DMS 273 (cell line): Measurements from ENCODE around the gene NSUN7.

Experiments
- DNase-seq: peaks from one replicate; lab custom pipeline; 2025; ENCODE audit not compliant: unreplicated experiment; lab: John Stamatoyannopoulos, UW

Gene NSUN7

GRCh38 chr4:40736910-40737309, 12.8 kb upstream of the NSUN7 start:
- peak; percentile 55 for DNase-seq

GRCh38 chr4:40737879-40738278, 11.9 kb upstream of the NSUN7 start:
- DNase-seq, result peak; percentile 2

GRCh38 chr4:40739347-40739746, 10.4 kb upstream of the NSUN7 start:
- no peak for DNase-seq

- no peak for DNase-seq
Measured at GRCh38 chr4:40744218-40744617, 5.5 kb upstream of the NSUN7 start.

GRCh38 chr4:40745285-40745984, 4.3 kb upstream of the NSUN7 start:
- no peak for DNase-seq

- no peak for DNase-seq
Measured at GRCh38 chr4:40747207-40747835, 2.4 kb upstream of the NSUN7 start.

GRCh38 chr4:40750461-40751258, 905 bp downstream of the NSUN7 start:
- peak; percentile 28 for DNase-seq

- no peak for DNase-seq
Measured at GRCh38 chr4:40755616-40756015, 5.9 kb downstream of the NSUN7 start.

- DNase-seq, result no peak
Measured at GRCh38 chr4:40763228-40763716, 13.5 kb downstream of the NSUN7 start.

GRCh38 chr4:40769266-40769665, 19.5 kb downstream of the NSUN7 start:
- no peak for DNase-seq

GRCh38 chr4:40778090-40778489, 28.3 kb downstream of the NSUN7 start:
- no peak for DNase-seq

- DNase-seq, result no peak
Measured at GRCh38 chr4:40782876-40783275, 33.1 kb downstream of the NSUN7 start.

GRCh38 chr4:40785727-40786126, 36.0 kb downstream of the NSUN7 start:
- DNase-seq, result no peak

GRCh38 chr4:40788331-40788730, 38.6 kb downstream of the NSUN7 start:
- DNase-seq, result no peak

GRCh38 chr4:40789031-40789430, 39.3 kb downstream of the NSUN7 start:
- DNase-seq, result no peak

GRCh38 chr4:40789771-40790170, 40.0 kb downstream of the NSUN7 start:
- DNase-seq, result no peak

GRCh38 chr4:40800064-40800463, 50.3 kb downstream of the NSUN7 start:
- no peak for DNase-seq

GRCh38 chr4:40804598-40804997, 54.8 kb downstream of the NSUN7 start:
- DNase-seq, result no peak

- DNase-seq, result no peak
Measured at GRCh38 chr4:40808926-40809457, 59.2 kb downstream of the NSUN7 start.

- DNase-seq, result no peak
Measured at GRCh38 chr4:40811956-40812355, 62.2 kb downstream of the NSUN7 start.

GRCh38 chr4:40812386-40812785, 62.6 kb downstream of the NSUN7 start:
- DNase-seq, result no peak

GRCh38 chr4:40812856-40813255, 63.1 kb downstream of the NSUN7 start:
- no peak for DNase-seq
